Activated naive CD8-positive, alpha-beta T cell treated with anti-CD3 and anti-CD28 coated beads for 36 hours (primary cell): Measurements from ENCODE around the gene PRKN. TPM values are rescaled to one million over a fixed set of nuclear protein-coding genes. Genes with fewer than 3 reads are reported as not detected.

Experiments used
- DNase-seq: peaks from one replicate; pipeline ENCODE4 v3.0.0; 2021
- H3K27ac Mint-ChIP-seq: one replicate; pipeline ENCODE4 v1.8.0; 2022; ENCODE audit warnings: mild to moderate bottlenecking, moderate library complexity, mixed read lengths
- H3K27me3 Mint-ChIP-seq: one replicate; pipeline ENCODE4 v1.8.0; 2022; ENCODE audit warnings: mild to moderate bottlenecking, mixed read lengths
- H3K36me3 Mint-ChIP-seq: one replicate; pipeline ENCODE4 v1.8.0; 2021; ENCODE audit warnings: mild to moderate bottlenecking, mixed read lengths
- H3K4me1 Mint-ChIP-seq: one replicate; pipeline ENCODE4 v1.8.0; 2021; ENCODE audit warnings: mixed read lengths
- H3K4me3 Mint-ChIP-seq: one replicate; pipeline ENCODE4 v1.8.0; 2022; ENCODE audit warnings: mild to moderate bottlenecking, moderate library complexity, mixed read lengths
- H3K9me3 Mint-ChIP-seq: one replicate; pipeline ENCODE4 v1.8.0; 2022; ENCODE audit warnings: mixed read lengths
- total RNA-seq, 2 experiments: library from RNA; stranded (reverse); gene quantifications; one replicate each; pipeline ENCODE4 v1.2.3, GENCODE V29; 2021

The PRKN gene
- total RNA-seq, 2 experiments from 2014 or later: 0.26 to 0.52 TPM

DNA sequence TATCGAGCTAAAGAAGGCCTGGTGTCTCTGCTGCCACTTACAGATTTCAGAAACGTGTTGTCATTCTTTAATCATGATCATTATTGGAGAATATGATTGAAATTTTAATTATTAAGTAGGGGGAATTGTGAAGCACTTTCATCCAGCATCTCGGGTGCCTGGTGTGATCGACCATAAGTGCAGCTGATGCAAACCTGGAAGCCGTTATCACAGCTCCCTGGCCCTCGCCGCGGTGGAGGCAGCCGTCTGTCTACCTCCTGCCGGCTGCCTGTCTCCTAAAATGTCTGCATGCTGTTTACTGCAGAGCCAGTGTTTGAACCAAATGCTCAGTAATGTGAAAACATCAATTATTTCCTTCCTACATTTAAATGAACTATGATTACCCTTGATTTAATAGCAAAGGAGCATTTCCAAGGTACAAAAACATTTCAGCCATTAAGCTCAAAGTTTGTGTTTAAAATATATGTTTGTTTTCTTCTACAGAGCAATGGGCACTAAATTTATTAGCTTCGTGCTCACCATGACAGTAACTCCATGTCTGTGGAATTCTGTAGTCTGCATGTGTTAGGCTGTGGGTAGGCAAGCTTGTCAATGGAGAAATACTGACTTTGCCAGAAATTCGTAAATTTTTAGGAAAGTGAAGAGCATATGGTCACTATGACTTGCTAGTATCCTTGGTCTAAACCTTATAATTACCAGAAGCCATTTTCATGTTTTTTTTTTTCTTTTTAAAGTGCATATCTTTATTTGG, 1269.2 kb downstream of the PRKN start:
- Mint-ChIP-seq H3K36me3 (no peaks in the 10 kb centered on the region), H3K4me3 (no peak overlapping the region), H3K27ac (no peak overlapping the region), H3K27me3 (no peaks in the 10 kb centered on the region), H3K4me1 (peaks cover 8% of the 10 kb centered on the region), H3K9me3 (no peaks in the 10 kb centered on the region)
- no peak for DNase-seq

DNA sequence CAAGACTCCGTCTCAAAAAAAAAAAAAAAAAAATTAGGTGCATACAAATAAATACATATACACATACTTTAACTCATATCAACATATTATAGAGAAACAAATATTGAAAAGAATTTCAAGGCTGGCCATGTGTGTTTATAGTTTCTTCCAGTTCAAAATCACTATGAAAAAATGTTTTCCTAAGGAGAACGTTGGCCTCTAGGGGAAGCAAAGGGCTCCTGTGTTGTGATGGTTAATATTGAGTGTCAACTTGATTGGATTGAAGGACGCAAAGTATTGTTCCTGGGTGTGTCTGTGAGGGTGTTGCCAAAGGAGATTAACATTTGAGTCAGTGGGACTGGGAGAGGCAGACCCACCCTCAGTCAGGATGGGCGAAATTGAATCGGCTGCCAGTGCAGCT, 1271.7 kb downstream of the PRKN start:
- H3K27me3 Mint-ChIP-seq: no peaks in the 10 kb centered on the region
- H3K36me3 Mint-ChIP-seq: no peaks in the 10 kb centered on the region
- no peak overlapping the region for H3K4me3 Mint-ChIP-seq
- H3K9me3 Mint-ChIP-seq: no peaks in the 10 kb centered on the region
- no peak for DNase-seq
- H3K4me1 Mint-ChIP-seq: peaks cover 8% of the 10 kb centered on the region
- no peak overlapping the region for H3K27ac Mint-ChIP-seq

DNA sequence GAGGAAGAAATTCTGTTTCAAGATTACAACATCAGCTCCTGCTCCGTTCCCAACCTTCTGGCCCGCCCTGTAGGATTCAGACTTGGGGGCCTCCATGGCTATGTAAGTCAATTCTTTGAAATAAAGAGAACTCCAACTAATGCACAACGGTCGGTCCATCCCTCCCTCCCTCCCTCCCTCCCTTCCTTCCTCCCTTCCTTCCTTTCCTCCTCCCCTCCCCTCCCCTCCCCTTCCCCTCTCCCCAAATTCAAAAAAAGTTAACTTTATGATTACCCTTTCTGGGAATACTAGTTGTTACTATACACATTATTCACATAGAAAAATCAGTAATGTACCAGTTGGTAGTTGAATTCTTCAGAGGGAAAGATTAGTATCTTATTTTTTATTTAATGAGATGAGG, 1274.0 kb downstream of the PRKN start:
- Mint-ChIP-seq H3K4me1 (no peaks in the 10 kb centered on the region), H3K36me3 (no peaks in the 10 kb centered on the region), H3K4me3 (no peak overlapping the region), H3K9me3 (no peaks in the 10 kb centered on the region), H3K27me3 (no peaks in the 10 kb centered on the region), H3K27ac (no peak overlapping the region)
- no peak for DNase-seq

DNA sequence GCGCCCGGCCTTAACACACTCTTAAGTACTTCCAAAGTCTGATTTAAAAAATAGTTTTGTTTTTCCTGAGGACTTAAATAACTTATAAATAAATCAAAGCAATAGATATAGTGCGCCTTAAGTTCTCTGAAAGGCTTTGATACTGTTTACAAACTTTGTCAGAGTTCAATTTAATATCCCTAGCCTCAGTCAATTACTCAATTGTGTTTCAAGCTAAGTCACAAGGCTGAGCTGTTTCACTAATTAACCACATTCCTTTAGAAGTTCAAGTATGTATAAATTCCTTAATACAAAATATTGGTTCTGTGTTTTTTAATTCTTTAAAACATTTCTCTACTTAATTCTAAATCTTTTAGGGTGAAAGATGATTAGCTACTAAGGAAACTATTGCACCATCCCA, 1275.3 kb downstream of the PRKN start:
- Mint-ChIP-seq H3K27me3 (no peaks in the 10 kb centered on the region), H3K9me3 (no peaks in the 10 kb centered on the region), H3K27ac (no peak overlapping the region), H3K4me1 (no peaks in the 10 kb centered on the region), H3K4me3 (no peak overlapping the region), H3K36me3 (no peaks in the 10 kb centered on the region)
- no peak for DNase-seq

DNA sequence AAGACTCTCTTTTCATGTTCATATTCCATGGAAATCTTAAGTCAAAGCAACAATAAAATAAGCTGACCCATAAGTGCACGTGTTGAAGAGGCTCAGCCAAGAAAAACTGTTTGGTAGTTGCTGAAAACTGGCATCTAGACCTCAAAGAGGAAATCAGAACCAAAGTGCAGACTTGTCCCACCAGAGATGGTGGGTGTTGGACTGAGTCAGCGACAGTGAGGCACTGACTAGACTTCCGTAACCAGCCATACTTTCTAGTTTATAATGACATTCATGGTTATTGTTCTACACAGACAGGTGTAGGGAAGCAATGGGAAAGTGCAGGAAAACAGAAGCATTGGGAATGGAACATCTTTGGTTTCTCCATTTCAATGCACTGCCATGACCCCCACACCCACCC, 1278.0 kb downstream of the PRKN start:
- Mint-ChIP-seq H3K27ac (no peak overlapping the region), H3K4me3 (no peak overlapping the region), H3K9me3 (no peaks in the 10 kb centered on the region), H3K4me1 (peaks cover 1% of the 10 kb centered on the region), H3K27me3 (peaks cover 6% of the 10 kb centered on the region), H3K36me3 (no peaks in the 10 kb centered on the region)
- no peak for DNase-seq

DNA sequence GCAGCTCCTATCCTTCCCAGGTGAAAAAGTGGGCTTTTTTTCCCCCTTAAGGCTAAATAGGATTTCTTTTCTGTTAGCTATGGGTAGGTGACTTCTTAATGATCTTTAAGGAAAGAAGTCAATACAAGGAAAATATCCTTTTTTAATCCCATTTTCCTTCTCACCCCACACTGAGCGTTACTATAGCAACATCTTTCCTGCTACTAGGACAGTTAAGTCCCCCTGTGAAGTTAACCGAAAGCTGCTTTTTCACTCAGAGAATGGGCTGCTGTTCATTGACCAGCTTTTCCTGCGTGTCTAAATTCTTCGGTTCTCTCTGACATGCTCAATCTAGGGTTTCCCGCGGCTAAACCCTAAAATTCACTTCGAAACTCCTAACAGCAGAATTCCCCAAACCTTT, 1280.6 kb downstream of the PRKN start:
- Mint-ChIP-seq H3K9me3 (no peaks in the 10 kb centered on the region), H3K4me3 (no peak overlapping the region), H3K4me1 (peaks cover 4% of the 10 kb centered on the region), H3K36me3 (no peaks in the 10 kb centered on the region), H3K27me3 (peaks cover 6% of the 10 kb centered on the region), H3K27ac (no peak overlapping the region)
- no peak for DNase-seq

DNA sequence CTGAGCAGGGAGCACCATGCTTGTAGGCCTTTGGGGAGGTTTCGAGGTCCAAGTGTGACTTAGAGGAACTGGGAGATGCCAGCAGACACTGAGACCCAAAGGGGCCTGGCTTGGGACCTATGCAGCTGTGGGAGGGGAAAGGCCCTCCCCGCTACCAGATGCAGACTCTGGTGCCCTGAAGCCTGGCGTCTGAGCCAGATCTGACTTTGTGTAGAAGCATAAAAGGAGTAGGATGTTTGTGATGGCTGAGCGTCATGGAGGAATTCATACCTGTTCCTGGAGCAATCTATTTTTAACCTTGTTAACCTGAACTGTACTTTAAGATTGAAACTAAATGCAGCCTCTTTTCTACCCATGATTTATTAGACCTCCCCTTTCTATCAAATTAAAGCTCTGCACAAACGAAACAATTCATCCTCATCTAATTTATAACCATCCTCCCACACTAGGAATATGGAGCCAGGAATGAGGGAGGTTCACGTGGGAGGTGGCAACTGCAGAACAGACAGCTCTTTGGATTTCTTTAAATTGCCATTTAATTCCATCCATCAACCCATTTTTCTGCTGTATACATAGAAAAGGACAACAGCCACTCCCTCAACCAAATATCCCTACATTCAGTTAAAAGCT, 1281.2 kb downstream of the PRKN start:
- Mint-ChIP-seq H3K4me3 (no peak overlapping the region), H3K4me1 (peaks cover 4% of the 10 kb centered on the region), H3K9me3 (no peaks in the 10 kb centered on the region), H3K27ac (no peak overlapping the region), H3K36me3 (no peaks in the 10 kb centered on the region), H3K27me3 (peaks cover 6% of the 10 kb centered on the region)
- no peak for DNase-seq

DNA sequence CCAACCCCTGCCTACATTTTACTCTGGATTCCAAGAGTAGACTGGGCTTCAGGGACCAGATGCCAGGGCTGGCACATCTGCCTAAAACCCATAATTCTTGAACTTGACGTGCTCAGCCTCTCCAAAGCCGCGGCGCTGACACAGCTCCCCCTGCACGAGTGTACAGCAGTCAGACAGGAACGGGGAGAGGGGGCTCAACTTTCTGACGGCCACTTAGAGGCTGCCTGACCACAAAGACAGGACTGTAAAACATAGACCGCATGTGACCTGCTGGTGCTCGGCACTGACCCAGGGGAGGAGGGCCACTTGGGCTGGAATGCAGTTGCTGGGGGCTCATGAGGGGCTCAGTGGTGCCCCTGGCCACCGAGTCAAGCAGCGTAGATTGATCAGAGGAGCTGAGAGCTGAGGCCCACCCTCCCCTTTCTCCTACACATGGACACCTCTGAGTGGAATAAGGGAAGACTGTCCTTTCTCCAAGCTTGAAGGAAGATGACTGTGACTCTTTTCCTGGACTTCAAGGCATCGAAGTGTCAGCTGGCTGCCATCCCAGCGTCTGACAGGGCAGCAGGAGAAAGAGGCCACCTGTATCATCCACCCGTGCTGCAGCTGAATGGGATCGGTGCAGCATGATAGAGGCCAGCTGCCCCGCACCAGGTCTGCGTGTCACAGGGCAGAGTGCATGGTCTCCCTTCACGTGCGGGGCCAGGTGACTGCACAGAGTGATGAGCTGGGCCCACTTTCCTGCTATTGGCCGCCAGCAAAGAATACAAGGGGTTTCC, 1282.4 kb downstream of the PRKN start:
- peak overlapping the region; percentile 8 for H3K4me3 Mint-ChIP-seq
- no peaks in the 10 kb centered on the region for H3K36me3 Mint-ChIP-seq

DNA sequence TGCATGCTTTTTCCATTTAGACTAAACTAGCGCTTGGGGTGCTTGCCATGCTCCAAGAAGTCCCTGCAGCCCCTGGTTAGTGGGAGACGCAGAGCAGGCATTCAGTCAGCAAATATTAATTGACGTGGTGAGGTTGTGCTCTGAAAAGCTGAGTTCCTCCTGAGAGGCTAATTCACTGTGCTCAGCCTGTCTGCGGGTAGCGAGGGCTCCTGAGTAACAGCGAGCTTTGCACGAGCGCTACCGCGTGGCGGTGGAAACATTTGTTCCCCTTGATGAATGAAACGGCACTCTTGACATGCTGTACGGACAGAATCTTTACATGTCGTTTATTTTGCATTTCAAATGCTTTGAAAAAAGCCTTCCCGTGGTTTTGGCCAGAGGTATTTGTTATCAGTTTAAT, 1283.1 kb downstream of the PRKN start:
- Mint-ChIP-seq H3K4me3 (no peak overlapping the region), H3K36me3 (no peaks in the 10 kb centered on the region), H3K27ac (no peak overlapping the region), H3K4me1 (peaks cover 4% of the 10 kb centered on the region), H3K27me3 (peaks cover 6% of the 10 kb centered on the region), H3K9me3 (no peaks in the 10 kb centered on the region)
- DNase-seq: peak; percentile 31

More for the DNA sequence above, 1282.4 kb downstream of the PRKN start:
- Mint-ChIP-seq H3K27me3 (peaks cover 6% of the 10 kb centered on the region), H3K9me3 (no peaks in the 10 kb centered on the region), H3K27ac (no peak overlapping the region), H3K4me1 (peaks cover 4% of the 10 kb centered on the region)
- no peak for DNase-seq

DNA sequence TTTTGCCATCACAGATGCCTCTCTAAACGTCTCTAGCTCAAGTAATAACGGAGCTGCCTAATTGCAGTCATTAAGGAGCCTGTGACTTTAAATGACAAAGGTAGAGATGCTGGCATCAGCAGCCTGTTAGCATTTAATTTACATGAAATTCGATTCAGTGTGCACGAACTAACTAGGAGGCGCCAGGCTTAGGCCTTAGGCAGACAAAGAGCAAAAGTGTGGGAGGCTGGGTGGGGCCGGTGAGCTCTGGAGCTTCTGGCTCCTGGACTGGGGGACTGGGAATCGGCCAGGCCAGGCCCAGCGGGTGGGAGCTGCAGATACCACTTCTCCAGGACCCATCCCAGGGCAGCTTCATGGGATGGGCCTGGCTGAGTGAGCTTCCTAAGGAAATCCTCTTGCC, 1283.7 kb downstream of the PRKN start:
- Mint-ChIP-seq H3K36me3 (no peaks in the 10 kb centered on the region), H3K4me3 (no peak overlapping the region)

DNA sequence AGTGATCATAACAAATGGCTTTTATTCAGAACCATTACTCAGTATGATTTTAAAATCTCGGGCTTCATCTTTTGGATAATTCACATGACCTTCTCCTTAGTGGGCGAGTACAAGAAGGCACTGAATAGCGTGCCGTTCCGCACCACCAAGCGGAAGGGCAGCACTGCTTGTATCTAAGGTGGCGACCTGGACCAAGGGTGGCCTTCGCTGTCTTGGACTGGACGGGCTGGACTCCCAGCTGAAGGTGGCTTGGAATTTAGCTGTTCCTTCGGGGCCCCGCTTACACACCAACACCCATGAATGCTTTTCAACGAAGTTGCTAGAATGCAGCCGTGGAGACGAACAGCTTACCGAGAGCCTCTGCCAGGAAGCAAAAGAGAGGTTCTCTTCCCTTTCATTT, 1285.1 kb downstream of the PRKN start:
- Mint-ChIP-seq H3K4me1 (peaks cover 4% of the 10 kb centered on the region), H3K27me3 (peaks cover 6% of the 10 kb centered on the region), H3K27ac (no peak overlapping the region), H3K36me3 (no peaks in the 10 kb centered on the region), H3K9me3 (no peaks in the 10 kb centered on the region), H3K4me3 (no peak overlapping the region)
- DNase-seq: no peak

More for the DNA sequence above, 1283.7 kb downstream of the PRKN start:
- peaks cover 4% of the 10 kb centered on the region for H3K4me1 Mint-ChIP-seq
- peaks cover 6% of the 10 kb centered on the region for H3K27me3 Mint-ChIP-seq
- no peak for DNase-seq
- H3K9me3 Mint-ChIP-seq: no peaks in the 10 kb centered on the region
- no peak overlapping the region for H3K27ac Mint-ChIP-seq

DNA sequence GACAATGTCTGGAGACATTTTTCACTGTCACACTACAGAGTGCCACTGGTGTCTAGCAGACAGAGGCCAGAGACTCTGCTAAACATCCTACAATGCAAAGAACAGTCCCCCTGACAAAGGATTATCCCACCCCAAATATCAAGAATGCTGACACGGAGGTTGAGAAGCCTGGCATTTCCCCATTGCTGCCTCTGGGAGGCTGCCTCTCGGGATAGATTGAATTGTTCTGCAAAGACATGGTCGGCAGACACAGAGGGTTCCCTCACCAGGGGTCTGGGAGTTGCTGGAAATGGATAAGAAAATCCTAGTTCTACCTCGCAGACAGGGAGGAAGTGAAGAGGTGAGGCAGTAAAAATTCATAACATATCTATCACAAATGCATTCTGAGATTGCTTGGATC, 1287.3 kb downstream of the PRKN start:
- Mint-ChIP-seq H3K36me3 (no peaks in the 10 kb centered on the region), H3K4me3 (no peak overlapping the region), H3K4me1 (peaks cover 4% of the 10 kb centered on the region), H3K27ac (no peak overlapping the region), H3K9me3 (no peaks in the 10 kb centered on the region), H3K27me3 (peaks cover 4% of the 10 kb centered on the region)
- DNase-seq: no peak

DNA sequence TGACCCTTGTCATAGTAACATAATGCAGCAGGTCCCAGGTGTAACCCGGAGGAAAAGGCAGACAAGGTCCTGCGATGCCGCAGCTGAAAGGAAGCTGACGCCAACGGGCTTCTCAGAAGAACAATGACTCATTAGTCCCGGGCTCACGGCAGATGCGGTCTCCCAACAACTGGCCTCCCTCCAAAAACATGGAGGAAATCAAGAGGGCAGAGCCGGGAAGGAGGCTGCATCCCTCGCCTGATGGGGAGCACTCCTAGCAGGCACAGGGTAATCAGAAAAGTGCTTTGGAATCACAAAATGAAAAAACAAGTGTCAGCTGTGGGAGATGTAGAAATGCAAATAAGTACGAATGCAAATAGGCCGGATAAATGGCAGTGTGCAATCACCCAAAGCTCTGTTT, 1288.5 kb downstream of the PRKN start:
- peak; percentile 17 for DNase-seq
- H3K9me3 Mint-ChIP-seq: no peaks in the 10 kb centered on the region
- H3K27ac Mint-ChIP-seq: peak overlapping the region; percentile 58
- H3K4me3 Mint-ChIP-seq: no peak overlapping the region
- H3K36me3 Mint-ChIP-seq: no peaks in the 10 kb centered on the region
- no peaks in the 10 kb centered on the region for H3K4me1 Mint-ChIP-seq
- H3K27me3 Mint-ChIP-seq: no peaks in the 10 kb centered on the region

DNA sequence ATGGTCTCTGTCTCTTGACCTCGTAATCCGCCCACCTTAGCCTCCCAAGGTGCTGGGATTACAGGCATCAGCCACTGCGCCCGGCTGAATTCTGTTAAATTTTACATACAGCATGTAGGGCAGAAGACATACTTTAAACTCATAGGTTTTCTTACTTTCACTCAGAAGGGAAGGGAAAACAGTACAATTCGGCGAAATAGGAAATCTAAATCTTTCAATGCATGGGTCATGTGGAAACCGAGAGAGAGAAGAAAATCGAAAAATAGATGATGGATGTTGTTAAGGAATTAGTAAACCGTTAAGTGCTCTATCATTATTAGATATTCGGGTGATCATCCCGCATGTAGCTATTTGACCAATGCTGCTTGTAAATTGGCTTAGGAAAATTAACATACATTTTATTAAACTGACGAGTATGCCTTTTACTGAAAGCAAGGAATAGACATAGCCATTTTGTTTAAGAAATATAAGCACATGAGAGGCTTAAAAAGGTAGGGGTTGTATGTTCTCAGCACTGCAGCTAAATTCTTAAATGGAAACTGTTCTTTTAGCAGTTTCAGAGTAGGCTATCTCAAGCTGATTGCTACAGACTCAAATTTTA, 1289.0 kb downstream of the PRKN start:
- Mint-ChIP-seq H3K27ac (peak overlapping the region; percentile 30), H3K4me3 (no peak overlapping the region), H3K27me3 (no peaks in the 10 kb centered on the region), H3K9me3 (no peaks in the 10 kb centered on the region), H3K36me3 (no peaks in the 10 kb centered on the region), H3K4me1 (no peaks in the 10 kb centered on the region)
- no peak for DNase-seq

DNA sequence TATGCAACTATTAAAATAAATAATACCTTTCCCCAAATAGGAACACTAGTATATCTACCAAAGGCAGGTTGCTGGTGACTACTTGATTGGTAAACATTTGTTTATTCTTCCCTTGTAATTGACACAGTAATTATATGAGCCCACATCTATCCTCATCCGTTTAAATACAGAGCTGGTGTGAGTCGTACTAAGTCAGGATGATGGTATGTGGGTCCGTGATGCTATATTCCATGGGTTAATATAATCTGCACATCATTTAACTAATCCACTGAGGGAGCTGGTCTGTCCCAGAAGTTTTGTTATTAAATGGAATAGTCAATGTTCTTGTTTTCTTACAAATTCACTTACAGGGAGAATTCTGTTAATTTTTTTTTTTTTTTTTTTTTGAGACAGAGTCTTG, 1289.7 kb downstream of the PRKN start:
- Mint-ChIP-seq H3K36me3 (no peaks in the 10 kb centered on the region), H3K4me3 (no peak overlapping the region), H3K4me1 (no peaks in the 10 kb centered on the region), H3K27ac (no peak overlapping the region), H3K9me3 (no peaks in the 10 kb centered on the region), H3K27me3 (no peaks in the 10 kb centered on the region)
- no peak for DNase-seq
